RPMI8226 (cell line): Measurements from ENCODE around the gene BCAS3.
"Not testable (repeated sequence)": the region's sequence is repeated elsewhere in the genome, so short reads cannot be mapped to it uniquely, and the experiment has no call there.

Experiments
- DNase-seq: peaks from one replicate; pipeline ENCODE4 v3.0.0-alpha.2; 2015

BCAS3 gene

GRCh38 chr17:60677308-60678117 lies at the start of gene BCAS3:
Gene BCAS3, plus strand, starts transcription at chr17:60677851.
- DNase-seq = peak; percentile 99

- no peak for DNase-seq
These were observed 49.3 kb upstream of the BCAS3 start for GRCh38 chr17:60628252-60628889.

- DNase-seq = no peak
These were observed 48.5 kb upstream of the BCAS3 start for GRCh38 chr17:60629120-60629519.

GRCh38 chr17:60630352-60630751 lies 47.3 kb upstream of the BCAS3 start:
- DNase-seq = no peak

GRCh38 chr17:60631119-60631518 lies 46.5 kb upstream of the BCAS3 start:
- no peak for DNase-seq

- no peak for DNase-seq
These were observed 40.0 kb upstream of the BCAS3 start for GRCh38 chr17:60637683-60638082.

GRCh38 chr17:60639019-60639330 lies 38.7 kb upstream of the BCAS3 start:
- DNase-seq = no peak

GRCh38 chr17:60640503-60640902 lies 37.1 kb upstream of the BCAS3 start:
- peak; percentile 10 for DNase-seq

- no peak for DNase-seq
These were observed 36.5 kb upstream of the BCAS3 start for GRCh38 chr17:60641126-60641525.

- peak; percentile 88 for DNase-seq
These were observed 35.8 kb upstream of the BCAS3 start for GRCh38 chr17:60641810-60642220.

GRCh38 chr17:60645918-60646523 lies 31.6 kb upstream of the BCAS3 start:
- no peak for DNase-seq

- DNase-seq = no peak
These were observed 30.9 kb upstream of the BCAS3 start for GRCh38 chr17:60646701-60647100.

- DNase-seq = no peak
These were observed 29.9 kb upstream of the BCAS3 start for GRCh38 chr17:60647705-60648104.

- DNase-seq = no peak
These were observed 25.0 kb upstream of the BCAS3 start for GRCh38 chr17:60652454-60653247.

- DNase-seq = no peak
These were observed 24.1 kb upstream of the BCAS3 start for GRCh38 chr17:60653569-60653968.

GRCh38 chr17:60656499-60656898 lies 21.2 kb upstream of the BCAS3 start:
- DNase-seq = no peak

GRCh38 chr17:60659156-60659555 lies 18.5 kb upstream of the BCAS3 start:
- DNase-seq = no peak

- no peak for DNase-seq
These were observed 16.2 kb upstream of the BCAS3 start for GRCh38 chr17:60661489-60661888.

GRCh38 chr17:60664022-60664421 lies 13.6 kb upstream of the BCAS3 start:
- no peak for DNase-seq

- no peak for DNase-seq
These were observed 12.0 kb upstream of the BCAS3 start for GRCh38 chr17:60665602-60666001.

GRCh38 chr17:60668741-60669140 lies 8.9 kb upstream of the BCAS3 start:
- DNase-seq = peak; percentile 3

- DNase-seq = no peak
These were observed 6.2 kb upstream of the BCAS3 start for GRCh38 chr17:60671482-60671881.

- DNase-seq = not testable (repeated sequence)
These were observed 3.0 kb upstream of the BCAS3 start for GRCh38 chr17:60674637-60675036.
